ENCODE data around the gene U2AF2.

Gene U2AF2

DNA sequence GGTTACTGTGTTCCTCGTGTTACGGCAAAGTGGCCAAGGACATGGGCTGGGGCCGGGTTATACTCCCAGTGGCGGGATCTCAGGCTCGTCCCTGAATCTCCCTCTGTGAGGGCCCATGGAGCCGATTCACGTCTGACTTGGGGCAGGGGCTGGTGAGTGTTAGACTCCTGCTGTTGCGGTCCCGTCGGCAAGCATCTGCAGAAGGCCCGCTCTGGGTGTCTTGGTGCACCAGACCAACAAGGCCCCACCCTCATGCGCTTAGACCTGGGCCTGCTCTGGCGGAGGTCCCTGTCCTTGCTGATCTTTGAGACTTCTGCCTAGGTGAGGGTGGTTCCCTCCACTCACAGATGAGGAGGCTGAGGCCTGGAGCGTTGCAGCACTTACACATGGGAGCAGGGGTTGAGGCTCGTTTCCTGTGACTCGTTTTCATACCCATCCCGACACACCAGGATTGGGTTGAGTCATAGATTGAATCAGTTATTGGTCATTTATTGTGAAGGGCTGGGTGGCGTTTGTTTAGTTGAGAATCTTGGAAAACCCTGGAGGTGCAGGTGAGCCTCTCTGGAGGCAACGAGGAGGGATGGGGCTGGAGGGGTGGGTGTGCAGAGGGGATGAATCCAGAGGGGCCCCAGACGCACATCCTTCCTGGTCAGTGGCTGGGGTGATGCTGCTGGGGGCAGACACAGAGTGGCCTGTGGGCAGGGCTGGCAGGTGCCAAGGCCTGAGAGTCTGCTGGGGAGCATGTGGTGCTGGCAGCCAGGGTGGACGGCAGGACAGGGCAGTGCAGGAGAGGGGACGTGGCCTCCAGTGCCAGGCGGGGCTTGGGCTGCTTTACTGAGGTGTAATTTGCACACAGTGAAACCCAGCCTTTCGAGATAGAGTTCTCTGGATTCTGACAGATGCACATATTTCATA is 24.8 kb downstream of the U2AF2 start:
- Mint-ChIP-seq H3K4me1 (ENCODE audit: low read depth) (peaks cover 44% of the 10 kb centered on the region), H3K9me3 (no peaks in the 10 kb centered on the region), H3K36me3 (ENCODE audit: low read depth) (peaks cover 50% of the 10 kb centered on the region), H3K4me3 (no peak overlapping the region), H3K27me3 (no peaks in the 10 kb centered on the region), H3K27ac (peak overlapping the region; percentile 29)

DNA sequence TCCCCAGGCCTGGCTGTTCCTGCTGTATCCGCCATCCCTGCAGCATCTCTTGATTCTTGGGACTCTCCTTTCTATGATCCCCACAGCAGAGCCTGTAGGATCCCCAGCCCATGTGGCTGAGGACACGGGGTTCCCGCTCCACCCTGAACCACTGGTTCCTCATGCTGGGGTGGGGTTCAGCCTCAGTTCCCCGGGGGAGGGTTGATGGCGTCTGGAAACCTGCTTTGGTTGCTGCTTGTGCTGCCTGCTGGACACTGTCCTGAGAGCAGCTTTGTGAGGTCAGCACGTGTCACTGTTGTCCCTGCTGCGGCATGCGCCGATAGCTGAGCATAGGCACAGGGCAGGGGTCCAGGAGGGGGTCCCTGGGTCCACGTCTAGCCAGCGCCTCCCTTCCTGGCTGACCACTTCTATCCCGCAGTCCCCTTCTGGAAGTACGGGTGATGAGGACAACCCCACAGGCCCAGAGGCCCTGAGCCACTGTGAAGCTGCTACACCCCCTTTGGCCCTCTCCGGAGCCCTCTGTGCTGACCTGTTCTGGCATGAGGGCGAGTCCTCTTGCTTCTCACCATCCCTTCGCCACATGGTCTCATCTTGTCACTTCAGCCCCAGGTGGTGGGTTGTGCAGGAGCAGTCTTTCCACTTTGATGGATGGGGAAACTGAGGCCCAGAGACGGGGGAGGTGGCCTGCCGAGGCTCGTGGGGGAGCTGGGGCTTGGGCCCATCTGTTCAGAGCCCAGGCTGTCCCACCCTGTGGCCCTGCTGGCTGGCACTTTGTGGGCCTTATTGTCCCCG is 25.7 kb downstream of the U2AF2 start:
- H3K27me3 Mint-ChIP-seq: no peaks in the 10 kb centered on the region
- H3K27ac Mint-ChIP-seq: no peak overlapping the region
- H3K9me3 Mint-ChIP-seq: no peaks in the 10 kb centered on the region
- H3K4me3 Mint-ChIP-seq: no peak overlapping the region
- peaks cover 44% of the 10 kb centered on the region for H3K4me1 Mint-ChIP-seq (ENCODE audit: low read depth)
- H3K36me3 Mint-ChIP-seq (ENCODE audit: low read depth): peaks cover 55% of the 10 kb centered on the region

DNA sequence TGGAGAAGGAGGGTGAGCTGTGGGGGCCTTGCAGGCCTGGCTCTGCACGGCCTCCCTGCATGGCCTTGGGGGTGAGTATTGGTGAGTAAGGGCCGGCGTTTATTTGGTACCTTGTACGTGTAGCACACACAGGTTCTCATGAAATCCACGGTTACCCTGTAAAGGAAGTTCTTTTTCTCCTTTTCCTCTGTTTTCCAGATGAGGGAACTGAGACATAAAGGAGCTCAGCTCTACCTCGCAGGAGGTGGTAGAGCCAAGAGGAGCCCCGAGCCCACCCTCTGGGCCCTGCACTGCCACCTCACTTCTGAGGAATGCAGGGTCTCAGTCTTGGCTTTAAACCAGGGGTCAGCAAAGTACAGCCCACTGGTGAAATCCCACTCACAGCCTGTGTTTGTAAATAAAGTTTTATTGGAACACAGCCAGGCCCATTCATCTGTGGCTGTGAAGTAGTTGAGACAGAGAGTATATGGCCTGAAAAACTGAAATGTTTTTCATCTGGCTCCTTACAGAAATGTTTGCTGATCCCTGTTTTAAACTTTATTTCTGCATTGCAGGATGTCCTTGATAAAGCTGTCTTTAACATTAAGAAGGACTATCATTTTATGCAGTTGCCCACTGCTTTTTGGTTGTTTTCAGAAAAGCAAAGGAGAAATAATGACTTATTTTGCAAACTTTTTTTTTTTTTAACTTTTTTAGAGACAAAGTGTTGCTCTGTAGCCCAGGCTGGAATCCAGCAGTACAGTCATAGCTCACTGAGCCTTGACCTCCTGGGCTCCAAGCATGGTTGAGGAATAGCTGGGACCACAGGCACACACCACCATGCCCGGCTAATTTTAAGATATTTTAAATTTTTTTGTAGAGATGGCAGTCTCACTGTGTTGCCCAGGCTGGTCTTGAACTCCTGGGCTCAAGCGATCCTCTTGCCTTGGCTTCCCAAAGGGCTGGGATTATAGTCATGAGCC is 26.6 kb downstream of the U2AF2 start:
- H3K36me3 Mint-ChIP-seq (ENCODE audit: low read depth): peaks cover 60% of the 10 kb centered on the region
- H3K27ac Mint-ChIP-seq: no peak overlapping the region
- H3K9me3 Mint-ChIP-seq: no peaks in the 10 kb centered on the region
- peaks cover 40% of the 10 kb centered on the region for H3K4me1 Mint-ChIP-seq (ENCODE audit: low read depth)
- no peak overlapping the region for H3K4me3 Mint-ChIP-seq
- H3K27me3 Mint-ChIP-seq: no peaks in the 10 kb centered on the region

DNA sequence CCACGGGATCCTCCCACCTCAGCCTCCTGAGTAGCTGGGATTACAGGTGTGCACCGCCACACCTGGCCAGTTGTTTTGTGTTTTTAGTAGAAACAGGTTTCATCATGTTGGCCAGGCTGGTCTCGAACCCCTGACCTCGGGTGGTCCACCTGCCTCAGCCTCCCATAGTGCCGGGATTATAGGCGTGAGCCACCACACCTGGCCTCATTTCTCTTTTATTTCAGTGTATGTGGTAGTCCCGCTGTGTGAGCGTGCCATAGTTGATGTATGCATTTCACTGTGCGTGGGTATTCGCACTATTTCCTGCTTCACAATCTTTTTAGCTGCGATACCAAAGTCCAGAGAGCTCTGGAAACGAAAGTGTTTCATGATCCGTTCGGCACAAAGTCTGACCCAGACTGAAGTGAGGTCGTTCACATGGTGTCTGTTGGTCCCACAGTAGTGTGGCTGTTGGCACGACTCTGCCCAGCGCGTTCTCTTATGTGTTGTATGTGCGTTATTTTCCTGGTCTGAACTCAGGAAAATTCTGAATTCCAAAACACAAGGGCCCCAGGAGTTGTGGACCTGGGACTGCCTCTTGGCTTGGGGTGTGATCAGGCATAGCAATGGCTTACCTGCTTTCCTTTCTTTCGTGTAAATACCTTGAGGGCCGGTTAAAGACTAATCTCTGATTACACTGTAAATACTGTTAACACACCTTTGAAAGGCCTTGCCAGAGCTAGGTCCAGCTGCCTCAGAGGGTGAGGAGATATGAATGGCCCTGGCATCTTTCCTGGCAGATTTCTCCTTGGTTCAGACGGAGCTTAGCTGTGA is 28.8 kb downstream of the U2AF2 start:
- H3K4me1 Mint-ChIP-seq (ENCODE audit: low read depth): peaks cover 19% of the 10 kb centered on the region
- no peaks in the 10 kb centered on the region for H3K9me3 Mint-ChIP-seq
- no peaks in the 10 kb centered on the region for H3K27me3 Mint-ChIP-seq
- H3K4me3 Mint-ChIP-seq: no peak overlapping the region
- H3K36me3 Mint-ChIP-seq (ENCODE audit: low read depth): peaks cover 40% of the 10 kb centered on the region
- H3K27ac Mint-ChIP-seq: no peak overlapping the region

DNA sequence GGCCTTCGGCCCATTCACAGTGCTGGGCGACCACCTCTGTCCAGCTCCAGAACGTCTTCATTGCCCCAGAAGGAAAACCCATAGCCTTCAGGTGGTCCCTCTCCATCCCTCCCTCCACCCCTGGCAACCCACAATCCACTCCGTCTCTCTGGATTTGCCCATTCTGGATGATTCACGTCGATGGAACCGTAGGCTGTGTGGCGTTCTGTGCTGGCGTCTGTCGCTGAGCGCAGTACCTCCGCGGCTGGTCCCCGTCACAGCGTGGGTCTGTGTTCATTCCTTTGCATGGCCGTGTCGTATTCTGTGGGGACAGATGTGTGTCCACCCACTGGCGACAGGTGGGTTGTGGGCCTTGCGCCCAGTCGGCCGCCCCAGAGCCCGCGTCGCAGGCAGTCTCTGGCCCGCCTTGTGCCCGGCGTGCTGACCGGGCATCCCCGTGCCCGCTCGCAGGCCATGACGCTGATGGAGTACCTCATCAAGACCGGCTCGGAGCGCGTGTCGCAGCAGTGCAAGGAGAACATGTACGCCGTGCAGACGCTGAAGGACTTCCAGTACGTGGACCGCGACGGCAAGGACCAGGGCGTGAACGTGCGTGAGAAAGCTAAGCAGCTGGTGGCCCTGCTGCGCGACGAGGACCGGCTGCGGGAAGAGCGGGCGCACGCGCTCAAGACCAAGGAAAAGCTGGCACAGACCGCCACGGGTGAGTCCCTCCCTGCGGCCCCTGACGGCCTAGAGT is 30.3 kb downstream of the U2AF2 start:
- Mint-ChIP-seq H3K27ac (no peak overlapping the region), H3K9me3 (no peaks in the 10 kb centered on the region), H3K4me3 (no peak overlapping the region), H3K27me3 (no peaks in the 10 kb centered on the region), H3K36me3 (ENCODE audit: low read depth) (peaks cover 30% of the 10 kb centered on the region), H3K4me1 (ENCODE audit: low read depth) (peaks cover 5% of the 10 kb centered on the region)

DNA sequence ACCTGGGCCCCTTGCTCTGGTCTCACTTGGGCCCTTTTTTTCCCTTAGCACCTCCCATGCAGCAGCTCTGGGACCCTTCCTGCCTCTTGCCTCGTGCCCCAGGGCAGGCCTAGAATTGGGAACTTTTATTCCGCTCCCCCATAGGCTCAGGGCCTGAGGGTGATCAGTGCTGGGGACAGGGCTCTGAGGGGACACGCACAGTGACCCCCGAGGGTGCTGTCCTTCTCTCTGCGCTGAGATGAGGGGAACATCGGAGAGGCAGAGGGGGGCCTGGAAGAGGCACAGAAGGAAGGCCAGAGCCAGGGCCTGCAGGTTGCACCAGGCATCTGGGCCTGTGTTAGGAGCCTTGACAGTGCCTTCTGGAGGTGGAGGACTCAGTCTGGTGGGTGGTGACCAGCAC is 30.9 kb downstream of the U2AF2 start:
- H3K27ac Mint-ChIP-seq: no peak overlapping the region
- no peaks in the 10 kb centered on the region for H3K4me1 Mint-ChIP-seq (ENCODE audit: low read depth)
- H3K27me3 Mint-ChIP-seq: no peaks in the 10 kb centered on the region
- no peak overlapping the region for H3K4me3 Mint-ChIP-seq
- H3K36me3 Mint-ChIP-seq (ENCODE audit: low read depth): peaks cover 30% of the 10 kb centered on the region
- H3K9me3 Mint-ChIP-seq: no peaks in the 10 kb centered on the region

DNA sequence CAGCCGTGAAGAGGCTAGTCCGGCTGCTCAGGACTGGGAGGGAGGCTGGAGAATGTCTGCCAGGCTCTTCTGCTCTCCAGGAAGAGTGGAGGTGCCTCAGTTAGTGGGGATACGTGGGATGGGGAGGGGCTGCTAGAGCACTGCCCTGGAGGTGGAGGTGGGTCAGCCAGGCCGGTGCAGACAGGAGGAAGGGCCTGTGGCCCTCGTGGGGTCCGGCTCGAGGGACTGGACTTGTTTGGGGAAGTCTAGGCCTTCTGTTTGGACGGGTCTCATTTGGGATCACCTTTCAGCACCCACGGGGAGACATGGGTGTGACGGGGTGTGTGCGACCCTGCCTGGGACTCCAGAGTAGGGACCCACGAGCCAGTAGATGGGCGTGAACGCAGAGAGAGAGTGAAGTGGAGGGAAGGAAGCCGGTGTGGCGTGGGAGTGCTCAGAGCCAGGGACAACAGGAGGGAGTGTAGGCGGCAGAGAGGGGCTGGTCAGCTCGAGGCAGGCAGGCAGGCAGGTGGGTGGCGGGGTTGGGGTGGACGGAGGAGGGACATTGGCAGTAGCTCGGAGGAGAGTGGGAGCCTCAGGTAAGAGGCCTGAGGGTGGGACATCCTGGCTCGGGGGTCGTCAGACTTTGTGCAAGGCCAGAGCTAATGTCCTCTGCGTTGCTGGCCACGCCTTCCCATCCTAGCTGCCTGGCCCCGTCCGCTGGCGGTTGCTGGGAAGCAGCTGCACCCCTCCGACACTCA is 31.6 kb downstream of the U2AF2 start:
- Mint-ChIP-seq H3K27me3 (no peaks in the 10 kb centered on the region), H3K4me1 (ENCODE audit: low read depth) (no peaks in the 10 kb centered on the region), H3K4me3 (no peak overlapping the region), H3K36me3 (ENCODE audit: low read depth) (peaks cover 30% of the 10 kb centered on the region), H3K9me3 (no peaks in the 10 kb centered on the region), H3K27ac (no peak overlapping the region)

DNA sequence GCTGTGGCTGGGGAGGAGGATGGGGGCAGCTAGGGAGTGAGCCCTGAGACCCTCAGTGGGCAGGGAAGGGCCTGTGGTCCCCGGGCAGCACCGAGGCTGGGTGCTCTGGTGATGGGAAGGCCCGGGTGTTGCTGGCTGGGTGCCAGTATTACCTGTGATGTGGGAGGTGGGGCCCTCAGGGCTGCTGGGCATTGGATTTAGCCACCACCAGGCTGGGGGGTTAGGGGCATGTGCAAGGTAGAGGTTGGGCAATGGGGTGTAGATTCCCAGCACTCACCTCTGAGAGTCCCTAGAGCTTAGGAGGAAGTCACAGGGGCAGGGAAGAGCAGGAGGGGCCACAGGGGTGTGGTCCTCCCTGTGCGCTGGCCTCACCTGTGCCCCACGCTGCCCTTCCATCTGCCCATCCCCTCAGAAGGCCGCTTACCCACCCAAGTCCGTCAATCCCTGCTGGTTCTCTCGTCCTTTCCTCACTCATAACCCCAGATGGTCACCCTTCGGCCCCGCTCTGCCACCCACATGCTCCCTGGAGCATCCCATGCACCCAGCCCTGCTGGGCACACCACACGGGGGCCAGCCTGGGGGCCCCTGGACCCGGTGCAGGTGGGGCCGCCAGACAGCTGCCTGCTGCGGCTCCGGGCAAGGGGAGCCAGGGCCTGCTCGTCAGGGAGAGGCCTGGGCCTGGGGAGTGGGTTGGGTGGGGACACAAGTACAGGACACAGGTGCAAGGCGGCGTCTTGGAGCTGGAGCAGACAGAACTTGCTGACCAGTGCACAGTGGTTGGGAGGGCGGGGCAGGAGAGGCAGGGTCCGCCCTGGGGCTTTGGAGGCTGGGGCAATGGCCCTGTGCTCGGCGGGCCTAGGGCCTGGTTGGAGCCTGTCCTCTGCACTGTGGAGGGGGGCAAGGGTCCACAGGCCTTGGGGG is 32.7 kb downstream of the U2AF2 start:
- no peak overlapping the region for H3K27ac Mint-ChIP-seq
- peaks cover 26% of the 10 kb centered on the region for H3K36me3 Mint-ChIP-seq (ENCODE audit: low read depth)
- H3K4me3 Mint-ChIP-seq: no peak overlapping the region
- H3K27me3 Mint-ChIP-seq: no peaks in the 10 kb centered on the region
- no peaks in the 10 kb centered on the region for H3K4me1 Mint-ChIP-seq (ENCODE audit: low read depth)
- no peaks in the 10 kb centered on the region for H3K9me3 Mint-ChIP-seq

DNA sequence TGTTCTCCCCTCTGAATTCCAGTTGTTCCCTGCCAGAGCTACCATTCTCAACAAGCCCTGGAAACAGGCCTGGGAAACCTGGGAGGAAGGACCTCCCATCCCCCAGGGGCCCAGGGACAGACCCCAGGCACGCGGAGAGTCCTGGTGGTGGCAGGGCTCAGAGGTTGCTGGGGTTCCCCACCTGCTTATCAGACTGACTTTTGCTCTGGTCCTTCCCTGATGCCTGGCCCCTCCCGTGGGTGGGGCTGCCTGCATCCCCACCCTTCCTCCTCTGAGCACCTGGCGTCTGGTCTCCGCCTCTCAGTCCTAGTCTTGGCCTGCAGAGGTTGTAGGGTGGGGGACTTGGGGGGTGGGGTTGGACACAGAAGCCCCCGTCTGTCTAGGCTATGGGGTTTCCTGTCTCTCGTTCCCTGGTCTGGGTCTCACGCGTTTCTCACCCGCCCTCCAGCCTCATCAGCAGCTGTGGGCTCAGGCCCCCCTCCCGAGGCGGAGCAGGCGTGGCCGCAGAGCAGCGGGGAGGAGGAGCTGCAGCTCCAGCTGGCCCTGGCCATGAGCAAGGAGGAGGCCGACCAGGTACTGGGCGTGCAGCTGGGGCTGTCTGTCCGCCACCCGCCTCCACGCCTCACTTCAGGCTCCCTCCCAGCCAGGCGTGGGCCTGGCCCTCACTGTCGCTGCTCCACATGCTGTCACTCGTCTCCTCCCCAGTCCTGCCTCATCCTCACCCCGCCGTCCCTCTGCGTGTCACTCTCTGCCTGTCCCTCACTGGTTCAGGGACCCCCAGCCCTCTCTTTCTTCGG is 33.8 kb downstream of the U2AF2 start:
- Mint-ChIP-seq H3K4me1 (ENCODE audit: low read depth) (no peaks in the 10 kb centered on the region), H3K27me3 (no peaks in the 10 kb centered on the region), H3K36me3 (ENCODE audit: low read depth) (peaks cover 29% of the 10 kb centered on the region), H3K4me3 (no peak overlapping the region), H3K27ac (no peak overlapping the region), H3K9me3 (no peaks in the 10 kb centered on the region)

DNA sequence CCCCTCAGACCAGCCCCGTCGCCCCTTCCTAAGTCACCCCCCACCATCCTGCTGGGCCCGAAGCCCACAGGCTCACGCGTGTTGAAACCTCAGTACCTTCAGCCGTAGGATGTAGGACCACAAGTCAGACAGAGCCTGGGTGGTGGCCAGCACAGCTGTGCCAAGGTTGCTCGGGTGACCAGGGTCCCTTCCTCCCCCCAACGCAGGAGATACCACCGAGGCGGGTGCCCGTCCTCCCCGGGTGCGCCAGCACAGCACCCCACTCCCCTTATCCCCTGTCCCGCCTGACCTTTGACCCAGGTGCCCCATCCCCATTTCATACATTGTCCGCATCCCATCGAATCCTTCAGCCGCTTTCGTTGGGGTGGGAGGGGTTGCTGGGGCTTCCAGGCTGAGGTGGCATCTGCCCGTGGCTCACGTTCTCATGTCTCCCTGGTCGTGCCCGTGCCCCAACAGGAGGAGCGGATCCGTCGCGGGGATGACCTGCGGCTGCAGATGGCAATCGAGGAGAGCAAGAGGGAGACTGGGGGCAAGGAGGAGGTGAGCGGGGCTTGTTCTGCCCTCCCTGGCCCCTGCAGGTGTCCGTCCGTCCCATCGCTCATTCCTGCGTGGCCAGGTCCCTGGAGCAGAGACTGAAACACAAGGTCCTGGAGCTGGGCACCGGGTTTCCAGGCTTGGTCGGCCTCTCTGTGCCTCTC is 34.7 kb downstream of the U2AF2 start:
- H3K36me3 Mint-ChIP-seq (ENCODE audit: low read depth): peaks cover 30% of the 10 kb centered on the region
- no peaks in the 10 kb centered on the region for H3K27me3 Mint-ChIP-seq
- H3K27ac Mint-ChIP-seq: no peak overlapping the region
- no peak overlapping the region for H3K4me3 Mint-ChIP-seq
- no peaks in the 10 kb centered on the region for H3K4me1 Mint-ChIP-seq (ENCODE audit: low read depth)
- no peaks in the 10 kb centered on the region for H3K9me3 Mint-ChIP-seq

DNA sequence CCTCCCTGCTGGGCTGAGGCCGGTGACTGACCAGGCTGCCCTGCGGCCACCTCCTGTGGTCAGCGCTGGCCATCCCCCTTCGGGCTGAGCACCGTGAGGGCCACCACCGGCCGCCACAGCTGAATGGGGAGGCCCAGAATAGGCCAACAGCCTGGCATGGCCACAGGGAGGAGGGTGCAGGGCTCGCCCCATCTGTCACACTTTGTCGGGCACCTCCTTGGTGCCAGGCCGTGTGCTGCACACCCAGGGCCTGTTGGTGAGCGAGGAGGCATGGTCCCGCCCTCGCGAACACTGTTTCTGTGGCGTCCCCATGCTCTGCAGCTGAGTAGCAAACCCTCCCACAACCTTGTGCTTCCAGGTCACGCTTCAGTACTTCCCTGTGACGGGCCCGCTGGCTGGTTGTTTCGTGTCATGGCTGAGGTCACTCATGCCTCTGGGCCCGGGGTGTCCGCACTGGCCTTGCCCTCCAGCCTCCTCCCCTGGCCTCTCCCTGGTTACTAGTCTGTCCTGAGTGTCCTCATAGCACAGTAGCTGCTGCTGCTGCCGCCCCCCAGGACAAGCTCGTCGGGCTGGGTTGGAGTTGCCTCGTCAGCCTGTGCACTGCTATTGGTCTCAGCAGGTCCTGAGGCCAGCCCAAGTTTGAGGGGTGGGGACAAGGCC is 35.4 kb downstream of the U2AF2 start:
- Mint-ChIP-seq H3K4me3 (no peak overlapping the region), H3K4me1 (ENCODE audit: low read depth) (no peaks in the 10 kb centered on the region), H3K27me3 (no peaks in the 10 kb centered on the region), H3K36me3 (ENCODE audit: low read depth) (peaks cover 24% of the 10 kb centered on the region), H3K27ac (no peak overlapping the region), H3K9me3 (no peaks in the 10 kb centered on the region)
